ENCODE results near the gene STX16.

DNA sequence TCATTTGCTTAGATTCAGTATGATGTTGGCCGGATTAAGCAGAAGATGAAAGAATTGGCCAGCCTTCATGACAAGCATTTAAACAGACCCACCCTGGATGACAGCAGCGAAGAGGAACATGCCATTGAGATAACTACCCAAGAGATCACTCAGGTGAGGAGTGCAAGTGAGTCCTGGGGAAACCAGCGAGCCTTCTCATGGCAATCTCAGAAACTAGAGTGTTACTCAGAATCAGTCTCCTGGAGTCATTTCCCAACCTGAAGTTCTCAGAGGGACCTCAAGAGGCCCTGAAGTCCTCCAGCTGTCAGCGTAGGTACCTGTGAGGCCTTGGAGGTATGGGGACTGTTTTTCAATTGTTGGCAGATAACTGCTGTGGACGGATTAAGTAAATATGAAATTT is 16.9 kb downstream of the STX16 start:
- TF ChIP-seq MAFK (IDR thresholded peaks at IDR 0.05; ENCODE audit: low read length) (no peak), ZNF354B (CRISPR knock-in tag; IDR thresholded peaks at IDR 0.05) (no peak)
- TF ChIP-seq, protein P1, sequence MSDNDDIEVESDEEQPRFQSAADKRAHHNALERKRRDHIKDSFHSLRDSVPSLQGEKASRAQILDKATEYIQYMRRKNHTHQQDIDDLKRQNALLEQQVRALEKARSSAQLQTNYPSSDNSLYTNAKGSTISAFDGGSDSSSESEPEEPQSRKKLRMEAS (CRISPR knock-in tag; IDR thresholded peaks at IDR 0.05): no peak
- TF ChIP-seq, protein P2, sequence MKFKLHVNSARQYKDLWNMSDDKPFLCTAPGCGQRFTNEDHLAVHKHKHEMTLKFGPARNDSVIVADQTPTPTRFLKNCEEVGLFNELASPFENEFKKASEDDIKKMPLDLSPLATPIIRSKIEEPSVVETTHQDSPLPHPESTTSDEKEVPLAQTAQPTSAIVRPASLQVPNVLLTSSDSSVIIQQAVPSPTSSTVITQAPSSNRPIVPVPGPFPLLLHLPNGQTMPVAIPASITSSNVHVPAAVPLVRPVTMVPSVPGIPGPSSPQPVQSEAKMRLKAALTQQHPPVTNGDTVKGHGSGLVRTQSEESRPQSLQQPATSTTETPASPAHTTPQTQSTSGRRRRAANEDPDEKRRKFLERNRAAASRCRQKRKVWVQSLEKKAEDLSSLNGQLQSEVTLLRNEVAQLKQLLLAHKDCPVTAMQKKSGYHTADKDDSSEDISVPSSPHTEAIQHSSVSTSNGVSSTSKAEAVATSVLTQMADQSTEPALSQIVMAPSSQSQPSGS (CRISPR knock-in tag; IDR thresholded peaks at IDR 0.05): no peak
- TF ChIP-seq, protein P3, sequence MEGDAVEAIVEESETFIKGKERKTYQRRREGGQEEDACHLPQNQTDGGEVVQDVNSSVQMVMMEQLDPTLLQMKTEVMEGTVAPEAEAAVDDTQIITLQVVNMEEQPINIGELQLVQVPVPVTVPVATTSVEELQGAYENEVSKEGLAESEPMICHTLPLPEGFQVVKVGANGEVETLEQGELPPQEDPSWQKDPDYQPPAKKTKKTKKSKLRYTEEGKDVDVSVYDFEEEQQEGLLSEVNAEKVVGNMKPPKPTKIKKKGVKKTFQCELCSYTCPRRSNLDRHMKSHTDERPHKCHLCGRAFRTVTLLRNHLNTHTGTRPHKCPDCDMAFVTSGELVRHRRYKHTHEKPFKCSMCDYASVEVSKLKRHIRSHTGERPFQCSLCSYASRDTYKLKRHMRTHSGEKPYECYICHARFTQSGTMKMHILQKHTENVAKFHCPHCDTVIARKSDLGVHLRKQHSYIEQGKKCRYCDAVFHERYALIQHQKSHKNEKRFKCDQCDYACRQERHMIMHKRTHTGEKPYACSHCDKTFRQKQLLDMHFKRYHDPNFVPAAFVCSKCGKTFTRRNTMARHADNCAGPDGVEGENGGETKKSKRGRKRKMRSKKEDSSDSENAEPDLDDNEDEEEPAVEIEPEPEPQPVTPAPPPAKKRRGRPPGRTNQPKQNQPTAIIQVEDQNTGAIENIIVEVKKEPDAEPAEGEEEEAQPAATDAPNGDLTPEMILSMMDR (IDR thresholded peaks at IDR 0.05 in 2 of 3, conservative IDR thresholded peaks at IDR 0.05 in 1 of 3; ENCODE audit: insufficient read depth in 2 of 3, low read depth in 1 of 3, low read length in 3 of 3): no peak
